ENCODE measurements around the gene CMTM2.
A peak's percentile ranks its signal among the peaks of the same experiment; 100 is the strongest.
"Not testable (repeated sequence)": the region's sequence is repeated elsewhere in the genome, so short reads cannot be mapped to it uniquely, and the experiment has no call there.

CMTM2 gene

GRCh38 chr16:66561381-66562080, 17.7 kb upstream of the CMTM2 start:
- Mint-ChIP-seq H3K9me3 (no peaks in the 10 kb centered on the region), H3K27me3 (no peaks in the 10 kb centered on the region), H3K27ac (ENCODE audit: low read depth) (peak overlapping the region; percentile 56), H3K36me3 (ENCODE audit: insufficient read depth) (peaks cover 37% of the 10 kb centered on the region), H3K4me1 (peaks cover 71% of the 10 kb centered on the region), H3K4me3 (peak overlapping the region; percentile 53)
- ATAC-seq (replicated peaks; ENCODE audit: extremely low read depth, poor library complexity, severe bottlenecking) (peak; percentile 49), DNase-seq (ENCODE audit: low spot score in 2 of 2) (no peak)

- Mint-ChIP-seq H3K36me3 (ENCODE audit: insufficient read depth) (peaks cover 43% of the 10 kb centered on the region), H3K27ac (ENCODE audit: low read depth) (peak overlapping the region; percentile 56), H3K4me3 (peak overlapping the region; percentile 53)
These were observed 16.9 kb upstream of the CMTM2 start for GRCh38 chr16:66562409-66562808.

GRCh38 chr16:66562986-66563385, 16.3 kb upstream of the CMTM2 start:
- DNase-seq (ENCODE audit: low spot score in 2 of 2) (no peak), ATAC-seq (replicated peaks; ENCODE audit: extremely low read depth, poor library complexity, severe bottlenecking) (no peak)
- H3K9me3 Mint-ChIP-seq, result no peaks in the 10 kb centered on the region
- H3K27ac Mint-ChIP-seq (ENCODE audit: low read depth), result peak overlapping the region; percentile 56
- peaks cover 43% of the 10 kb centered on the region for H3K36me3 Mint-ChIP-seq (ENCODE audit: insufficient read depth)
- peak overlapping the region; percentile 53 for H3K4me3 Mint-ChIP-seq
- peaks cover 71% of the 10 kb centered on the region for H3K4me1 Mint-ChIP-seq
- no peaks in the 10 kb centered on the region for H3K27me3 Mint-ChIP-seq

More at GRCh38 chr16:66562409-66562808, 16.9 kb upstream of the CMTM2 start:
- DNase-seq (ENCODE audit: low spot score in 2 of 2) (no peak), ATAC-seq (replicated peaks; ENCODE audit: extremely low read depth, poor library complexity, severe bottlenecking) (peak; percentile 62)
- H3K9me3 Mint-ChIP-seq, result no peaks in the 10 kb centered on the region
- H3K4me1 Mint-ChIP-seq, result peaks cover 72% of the 10 kb centered on the region
- H3K27me3 Mint-ChIP-seq, result no peaks in the 10 kb centered on the region

- H3K4me3 Mint-ChIP-seq, result no peak overlapping the region
- no peak for ATAC-seq (replicated peaks; ENCODE audit: extremely low read depth, poor library complexity, severe bottlenecking)
- DNase-seq (ENCODE audit: low spot score in 2 of 2), result no peak
- no peaks in the 10 kb centered on the region for H3K27me3 Mint-ChIP-seq
- peaks cover 39% of the 10 kb centered on the region for H3K36me3 Mint-ChIP-seq (ENCODE audit: insufficient read depth)
- no peaks in the 10 kb centered on the region for H3K9me3 Mint-ChIP-seq
- H3K4me1 Mint-ChIP-seq, result peaks cover 70% of the 10 kb centered on the region
- H3K27ac Mint-ChIP-seq (ENCODE audit: low read depth), result peak overlapping the region; percentile 56
These were observed 15.5 kb upstream of the CMTM2 start for GRCh38 chr16:66563574-66564334.

- H3K9me3 Mint-ChIP-seq, result no peaks in the 10 kb centered on the region
- peak within 1 kb of the TSS; percentile 52 for H3K27ac Mint-ChIP-seq (ENCODE audit: low read depth)
- H3K4me3 Mint-ChIP-seq, result no peak within 1 kb of the TSS
- peaks cover 51% of the 10 kb centered on the region for H3K4me1 Mint-ChIP-seq
- H3K27me3 Mint-ChIP-seq, result no peaks in the 10 kb centered on the region
- no peak for ATAC-seq (replicated peaks; ENCODE audit: extremely low read depth, poor library complexity, severe bottlenecking)
- H3K36me3 Mint-ChIP-seq (ENCODE audit: insufficient read depth), result peaks cover 32% of the 10 kb centered on the region
- no peak for DNase-seq (ENCODE audit: low spot score in 2 of 2)
These were observed 13.0 kb upstream of the CMTM2 start, which contains the start of gene CMTM1 for GRCh38 chr16:66566051-66566901. CMTM1 (plus strand) TSS chr16:66566439; CDS start chr16:66566514, 75 bp downstream.

GRCh38 chr16:66567270-66567669, 12.0 kb upstream of the CMTM2 start:
- not testable (repeated sequence) for ATAC-seq (replicated peaks; ENCODE audit: extremely low read depth, poor library complexity, severe bottlenecking); H3K27me3 Mint-ChIP-seq; H3K4me3 Mint-ChIP-seq; H3K9me3 Mint-ChIP-seq; DNase-seq (ENCODE audit: low spot score in 2 of 2)
- peaks cover 41% of the 10 kb centered on the region for H3K4me1 Mint-ChIP-seq
- H3K27ac Mint-ChIP-seq (ENCODE audit: low read depth), result peak overlapping the region; percentile 52
- H3K36me3 Mint-ChIP-seq (ENCODE audit: insufficient read depth), result peaks cover 30% of the 10 kb centered on the region

- Mint-ChIP-seq H3K4me1 (peaks cover 30% of the 10 kb centered on the region), H3K27ac (ENCODE audit: low read depth) (peak overlapping the region; percentile 52), H3K9me3 (no peaks in the 10 kb centered on the region), H3K36me3 (ENCODE audit: insufficient read depth) (peaks cover 27% of the 10 kb centered on the region), H3K4me3 (no peak overlapping the region), H3K27me3 (no peaks in the 10 kb centered on the region)
- ATAC-seq (replicated peaks; ENCODE audit: extremely low read depth, poor library complexity, severe bottlenecking) (no peak), DNase-seq (ENCODE audit: low spot score in 2 of 2) (no peak)
These were observed 10.9 kb upstream of the CMTM2 start for GRCh38 chr16:66568355-66568754.

- no peaks in the 10 kb centered on the region for H3K9me3 Mint-ChIP-seq
- H3K27ac Mint-ChIP-seq (ENCODE audit: low read depth), result peak overlapping the region; percentile 52
- no peak overlapping the region for H3K4me3 Mint-ChIP-seq
- ATAC-seq (replicated peaks; ENCODE audit: extremely low read depth, poor library complexity, severe bottlenecking), result no peak
- peaks cover 22% of the 10 kb centered on the region for H3K36me3 Mint-ChIP-seq (ENCODE audit: insufficient read depth)
- no peak for DNase-seq (ENCODE audit: low spot score in 2 of 2)
- no peaks in the 10 kb centered on the region for H3K27me3 Mint-ChIP-seq
- H3K4me1 Mint-ChIP-seq, result peaks cover 23% of the 10 kb centered on the region
These were observed 10.1 kb upstream of the CMTM2 start for GRCh38 chr16:66569131-66569530.

- Mint-ChIP-seq H3K4me3 (no peak overlapping the region), H3K27me3 (no peaks in the 10 kb centered on the region), H3K4me1 (peaks cover 19% of the 10 kb centered on the region), H3K9me3 (no peaks in the 10 kb centered on the region), H3K36me3 (ENCODE audit: insufficient read depth) (peaks cover 16% of the 10 kb centered on the region), H3K27ac (ENCODE audit: low read depth) (no peak overlapping the region)
- no peak for DNase-seq (ENCODE audit: low spot score in 2 of 2)
- no peak for ATAC-seq (replicated peaks; ENCODE audit: extremely low read depth, poor library complexity, severe bottlenecking)
These were observed 9.3 kb upstream of the CMTM2 start for GRCh38 chr16:66569827-66570405.

GRCh38 chr16:66572356-66572755, 6.9 kb upstream of the CMTM2 start:
- H3K4me3 Mint-ChIP-seq, result no peak overlapping the region
- H3K27me3 Mint-ChIP-seq, result no peaks in the 10 kb centered on the region
- no peaks in the 10 kb centered on the region for H3K9me3 Mint-ChIP-seq
- H3K4me1 Mint-ChIP-seq, result peaks cover 13% of the 10 kb centered on the region
- peak overlapping the region; percentile 13 for H3K27ac Mint-ChIP-seq (ENCODE audit: low read depth)
- no peak for DNase-seq (ENCODE audit: low spot score in 2 of 2)
- no peak for ATAC-seq (replicated peaks; ENCODE audit: extremely low read depth, poor library complexity, severe bottlenecking)
- peaks cover 4% of the 10 kb centered on the region for H3K36me3 Mint-ChIP-seq (ENCODE audit: insufficient read depth)

GRCh38 chr16:66574081-66574480, 5.2 kb upstream of the CMTM2 start:
- no peak overlapping the region for H3K4me3 Mint-ChIP-seq
- H3K9me3 Mint-ChIP-seq, result no peaks in the 10 kb centered on the region
- peaks cover 2% of the 10 kb centered on the region for H3K36me3 Mint-ChIP-seq (ENCODE audit: insufficient read depth)
- H3K4me1 Mint-ChIP-seq, result peaks cover 14% of the 10 kb centered on the region
- ATAC-seq (replicated peaks; ENCODE audit: extremely low read depth, poor library complexity, severe bottlenecking) (no peak), DNase-seq (ENCODE audit: low spot score in 2 of 2) (no peak)
- H3K27me3 Mint-ChIP-seq, result no peaks in the 10 kb centered on the region
- peak overlapping the region; percentile 38 for H3K27ac Mint-ChIP-seq (ENCODE audit: low read depth)

GRCh38 chr16:66574531-66574930, 4.7 kb upstream of the CMTM2 start:
- no peak for DNase-seq (ENCODE audit: low spot score in 2 of 2)
- Mint-ChIP-seq H3K27ac (ENCODE audit: low read depth) (no peak overlapping the region), H3K4me1 (peaks cover 15% of the 10 kb centered on the region), H3K36me3 (ENCODE audit: insufficient read depth) (peaks cover 2% of the 10 kb centered on the region), H3K9me3 (no peaks in the 10 kb centered on the region), H3K27me3 (no peaks in the 10 kb centered on the region), H3K4me3 (no peak overlapping the region)
- no peak for ATAC-seq (replicated peaks; ENCODE audit: extremely low read depth, poor library complexity, severe bottlenecking)
